ENCODE data around the gene LYSMD2.
"Not testable (repeated sequence)": the region's sequence is repeated elsewhere in the genome, so short reads cannot be mapped to it uniquely, and the experiment has no call there.

The LYSMD2 gene

GRCh38 chr15:51737522-51738305 lies at the start of gene LYSMD2:
TSS of gene LYSMD2 (minus strand) at chr15:51737655. CDS start at chr15:51737622, 33 bp downstream.
- TF ChIP-seq CTCF (conservative IDR thresholded peaks at IDR 0.05): no peak
- peak within 1 kb of the TSS; percentile 96 for H3K27ac ChIP-seq

- not testable (repeated sequence) for H3K27ac ChIP-seq
Observed at GRCh38 chr15:51787130-51787529, 49.7 kb upstream of the LYSMD2 start.

GRCh38 chr15:51783967-51784366 lies 46.5 kb upstream of the LYSMD2 start:
- no peak for TF ChIP-seq CTCF (conservative IDR thresholded peaks at IDR 0.05)
- H3K27ac ChIP-seq: no peak overlapping the region

- peak; percentile 36; the same call in 1 of the 2 replicates for TF ChIP-seq CTCF (conservative IDR thresholded peaks at IDR 0.05)
- H3K27ac ChIP-seq: no peak overlapping the region
Observed at GRCh38 chr15:51782357-51782896, 45.0 kb upstream of the LYSMD2 start.

- H3K27ac ChIP-seq: no peak overlapping the region
- TF ChIP-seq CTCF (conservative IDR thresholded peaks at IDR 0.05): no peak
Observed at GRCh38 chr15:51781506-51781905, 44.1 kb upstream of the LYSMD2 start.

GRCh38 chr15:51780636-51781035 lies 43.2 kb upstream of the LYSMD2 start:
- no peak overlapping the region for H3K27ac ChIP-seq
- TF ChIP-seq CTCF (conservative IDR thresholded peaks at IDR 0.05): no peak

- TF ChIP-seq CTCF (conservative IDR thresholded peaks at IDR 0.05): peak; percentile 82
- H3K27ac ChIP-seq: no peak overlapping the region
Observed at GRCh38 chr15:51776952-51777569, 39.6 kb upstream of the LYSMD2 start.
